HepG2 (cell line): ENCODE results near the gene STARD13. TPM values are rescaled to one million over a fixed set of nuclear protein-coding genes. Genes with fewer than 3 reads are reported as not detected.

Source experiments
- ARNT2 ChIP-seq: sonication (generic); formaldehyde crosslinking; IDR thresholded peaks from 2 replicates; pipeline ENCODE4 v1.8.0; 2022; ENCODE audit warnings: mild to moderate bottlenecking, low read depth, missing genetic modification reagents, moderate library complexity
- ATF7-NPFF ChIP-seq: sonication (generic); formaldehyde crosslinking; IDR thresholded peaks from 2 replicates; pipeline ENCODE4 v1.8.1; 2023; ENCODE audit warnings: mild to moderate bottlenecking, low read depth, missing genetic modification reagents, moderate library complexity
- DDIT3 ChIP-seq: sonication (generic); formaldehyde crosslinking; IDR thresholded peaks from 2 replicates; pipeline ENCODE4 v1.4.0; 2020; ENCODE audit warnings: mild to moderate bottlenecking, missing genetic modification reagents
- E2F2 ChIP-seq: sonication (generic); formaldehyde crosslinking; IDR thresholded peaks from 2 replicates; pipeline ENCODE4 v1.4.0; 2020; ENCODE audit warnings: missing genetic modification reagents, borderline replicate concordance
- FOXA1 ChIP-seq, 2 experiments: fragments of 450-650 bp in 1 of 2; sonication (generic) in 1 of 2; formaldehyde crosslinking in 1 of 2; IDR thresholded peaks; 2 replicates each; pipeline versions ENCODE4 v1.4.0 to v1.6.1; 2016 to 2020; ENCODE audit warnings: missing genetic modification reagents in 1 of 2
- GABPB1 ChIP-seq: IDR thresholded peaks from 2 replicates; pipeline ENCODE4 v1.6.1; 2016; ENCODE audit warnings: mild to moderate bottlenecking, missing genetic modification reagents, moderate library complexity, missing compliant biosample characterization
- HOMEZ ChIP-seq: IDR thresholded peaks from 2 replicates; pipeline ENCODE4 v1.6.1; 2016; ENCODE audit warnings: low read depth
- KDM3A ChIP-seq: IDR thresholded peaks from 2 replicates; pipeline ENCODE4 v1.6.1; 2018; ENCODE audit warnings: low read depth, missing compliant biosample characterization
- KLF13 ChIP-seq: sonication (generic); formaldehyde crosslinking; IDR thresholded peaks from 2 replicates; pipeline ENCODE4 v1.4.0; 2020; ENCODE audit warnings: mild to moderate bottlenecking, missing genetic modification reagents
- NFYC ChIP-seq: IDR thresholded peaks from 2 replicates; pipeline ENCODE4 v1.6.1; 2016; ENCODE audit warnings: missing genetic modification reagents, missing compliant biosample characterization
- ZBTB40 ChIP-seq, 2 experiments: fragments of 450-650 bp in 1 of 2; sonication (generic) in 1 of 2; formaldehyde crosslinking in 1 of 2; IDR thresholded peaks; 2 replicates each; pipeline versions ENCODE4 v1.6.1 to v1.8.0; 2016 to 2022; ENCODE audit warnings: antibody characterized with exemption in 1 of 2, mild to moderate bottlenecking in 1 of 2, missing genetic modification reagents in 1 of 2
- ZC3H13 ChIP-seq: sonication (generic); formaldehyde crosslinking; IDR thresholded peaks from 2 replicates; pipeline ENCODE4 v1.8.1; 2023; ENCODE audit warnings: mild to moderate bottlenecking, missing genetic modification reagents, moderate library complexity
- ZFAT ChIP-seq: sonication (generic); formaldehyde crosslinking; conservative IDR thresholded peaks from 2 replicates; pipeline ENCODE4 v1.8.1; 2023; ENCODE audit warnings: missing genetic modification reagents, inconsistent platforms
- ZNF124 ChIP-seq: sonication (generic); formaldehyde crosslinking; IDR thresholded peaks from 2 replicates; pipeline ENCODE4 v1.4.0; 2020; ENCODE audit warnings: missing genetic modification reagents
- ZNF782 ChIP-seq: sonication (generic); formaldehyde crosslinking; IDR thresholded peaks from 2 replicates; pipeline ENCODE4 v1.4.0; 2020; ENCODE audit warnings: missing genetic modification reagents, mild to moderate bottlenecking, borderline replicate concordance
- polyA plus RNA-seq, 8 experiments: library from polyadenylated mRNA; depleted of rRNA in 3 of 8; stranded (reverse) in 7 of 8; unstranded in 1 of 8; fragments of >200 nt; fragmentation: Illumina TruSeq in 4 of 8; extraction: Trizol in 4 of 8; gene quantifications; 2 replicates each; pipeline versions ENCODE4 v1.2.1 to v1.2.3, GENCODE V29; 2011 to 2016; ENCODE audit warnings: low read depth in 4 of 8, missing spikeins in 1 of 8, mixed read lengths in 1 of 8; ENCODE audit not compliant: insufficient read depth in 1 of 8
- total RNA-seq, 5 experiments: library from RNA; depleted of rRNA; stranded (reverse); fragments of >200 nt; fragmentation: Illumina TruSeq; extraction: Trizol; gene quantifications; 2 replicates each; pipeline ENCODE4 v1.2.3, GENCODE V29; 2016; ENCODE audit warnings: low read depth in 1 of 5

The STARD13 gene
- total and polyA plus RNA-seq, 2 of the 13 experiments (the other 11 are each of a cell fraction or from before 2014, with no cell fraction given): 12.8 to 14.3 TPM

GRCh38 chr13:33125821-33126570, 159.6 kb downstream of the STARD13 start (continued):
- TF ChIP-seq ZBTB40 (IDR thresholded peaks at IDR 0.05) (no peak), ZBTB40 (CRISPR knock-in tag; IDR thresholded peaks at IDR 0.05) (peak; percentile 60; the same call in 1 of the 2 replicates), E2F2 (no peak), KLF13 (CRISPR knock-in tag) (no peak), ZNF124 (CRISPR knock-in tag) (peak; percentile 65; the same call in 1 of the 2 replicates), ATF7-NPFF (CRISPR knock-in tag) (no peak), DDIT3 (CRISPR knock-in tag) (no peak), HOMEZ (CRISPR knock-in tag) (peak; percentile 95), ZFAT (CRISPR knock-in tag) (no peak), KDM3A (CRISPR knock-in tag) (peak; percentile 74; the same call in 1 of the 2 replicates), NFYC (CRISPR knock-in tag) (no peak), GABPB1 (no peak; the same call in 1 of the 2 replicates), ZC3H13 (CRISPR knock-in tag) (no peak), ZNF782 (no peak), FOXA1 (IDR thresholded peaks at IDR 0.05) (no peak), FOXA1 (CRISPR knock-in tag; IDR thresholded peaks at IDR 0.05) (peak; percentile 39; the same call in 1 of the 2 replicates), ARNT2 (CRISPR knock-in tag) (peak; percentile 57; the same call in 1 of the 2 replicates)
